D721Med (cell line): ENCODE data around the gene MLLT3.
A peak's percentile ranks its signal among the peaks of the same experiment; 100 is the strongest.

Source experiments
- DNase-seq: peaks from one replicate; pipeline ENCODE4 v3.0.0; 2011; ENCODE audit warnings: low spot score; ENCODE audit not compliant: insufficient read length
- FAIRE-seq: peaks from 2 replicates; lab custom pipeline; 2011; peaks lifted over from hg19 to GRCh38; lab: Jason Lieb, UNC
- CTCF ChIP-seq: IDR thresholded peaks from 2 replicates; pipeline ENCODE4 v1.5.1; 2012; ENCODE audit warnings: mild to moderate bottlenecking, control low read depth; ENCODE audit not compliant: insufficient read depth; ENCODE audit errors: missing control alignments

The MLLT3 gene

GRCh38 chr9:20486552-20486951 lies 135.7 kb downstream of the MLLT3 start:
- FAIRE-seq (no peak), DNase-seq (no peak)
- no peak for TF ChIP-seq CTCF

- no peak for TF ChIP-seq CTCF
- FAIRE-seq: no peak
Observed at GRCh38 chr9:20481437-20481836, 140.9 kb downstream of the MLLT3 start.

GRCh38 chr9:20480249-20480648 lies 142.1 kb downstream of the MLLT3 start:
- TF ChIP-seq CTCF: no peak
- DNase-seq (no peak), FAIRE-seq (no peak)

More at GRCh38 chr9:20481437-20481836, 140.9 kb downstream of the MLLT3 start:
- DNase-seq: no peak

GRCh38 chr9:20479419-20480155 lies 142.7 kb downstream of the MLLT3 start:
- no peak for FAIRE-seq

GRCh38 chr9:20478786-20479185 lies 143.5 kb downstream of the MLLT3 start:
- DNase-seq (no peak), FAIRE-seq (no peak)
- TF ChIP-seq CTCF: peak; percentile 11

More at GRCh38 chr9:20479419-20480155, 142.7 kb downstream of the MLLT3 start:
- no peak for TF ChIP-seq CTCF
- no peak for DNase-seq

- FAIRE-seq: no peak
- no peak for TF ChIP-seq CTCF
- DNase-seq: no peak
Observed at GRCh38 chr9:20477940-20478620, 144.2 kb downstream of the MLLT3 start.
